Memory B cell (primary cell): ENCODE measurements around the gene EXTL1.
"Not testable (repeated sequence)": the region's sequence is repeated elsewhere in the genome, so short reads cannot be mapped to it uniquely, and the experiment has no call there.

Experiments used
- ATAC-seq: fragments of 150-1000 bp; cut with Tn5 transposase; 2 replicates; pipeline ENCODE4 v1.10.0; 2021; ENCODE audit warnings: low read depth, mild to moderate bottlenecking, moderate library complexity
- DNase-seq, 2 donors: peaks; one replicate each; pipeline ENCODE4 v3.0.0; 2022; ENCODE audit warnings: low spot score in 2 of 2
- H3K27ac Mint-ChIP-seq: one replicate; pipeline ENCODE4 v1.8.0; 2022; ENCODE audit warnings: mild to moderate bottlenecking, moderate library complexity, mixed read lengths
- H3K27me3 Mint-ChIP-seq: one replicate; pipeline ENCODE4 v1.8.0; 2022; ENCODE audit warnings: mixed read lengths
- H3K36me3 Mint-ChIP-seq: one replicate; pipeline ENCODE4 v1.8.0; 2022; ENCODE audit warnings: mild to moderate bottlenecking, mixed read lengths
- H3K4me1 Mint-ChIP-seq: one replicate; pipeline ENCODE4 v1.8.0; 2022; ENCODE audit warnings: mixed read lengths
- H3K4me3 Mint-ChIP-seq: one replicate; pipeline ENCODE4 v1.8.0; 2022; ENCODE audit warnings: mild to moderate bottlenecking, moderate library complexity, mixed read lengths
- H3K9me3 Mint-ChIP-seq: one replicate; pipeline ENCODE4 v1.8.0; 2022; ENCODE audit warnings: mixed read lengths

The EXTL1 gene

GRCh38 chr1:26021647-26022403, at the start of gene EXTL1:
Gene EXTL1 (plus strand): TSS chr1:26021775. CDS start chr1:26022647, 872 bp downstream.
- H3K9me3 Mint-ChIP-seq, result no peaks in the 10 kb centered on the region
- no peak for ATAC-seq
- H3K27me3 Mint-ChIP-seq, result peaks cover 4% of the 10 kb centered on the region
- no peak within 1 kb of the TSS for H3K4me3 Mint-ChIP-seq
- no peak for DNase-seq
- no peaks in the 10 kb centered on the region for H3K4me1 Mint-ChIP-seq
- no peaks in the 10 kb centered on the region for H3K36me3 Mint-ChIP-seq
- no peak within 1 kb of the TSS for H3K27ac Mint-ChIP-seq

GRCh38 chr1:25971811-25972180, 49.8 kb upstream of the EXTL1 start:
- Mint-ChIP-seq H3K27ac (peak overlapping the region; percentile 51), H3K4me1 (peaks cover 19% of the 10 kb centered on the region), H3K27me3 (no peaks in the 10 kb centered on the region), H3K9me3 (no peaks in the 10 kb centered on the region), H3K4me3 (peak overlapping the region; percentile 19), H3K36me3 (peaks cover 37% of the 10 kb centered on the region)
- ATAC-seq (no peak), DNase-seq (no peak)

GRCh38 chr1:25973610-25974321, 47.8 kb upstream of the EXTL1 start:
- Mint-ChIP-seq H3K27ac (no peak overlapping the region), H3K4me1 (peaks cover 13% of the 10 kb centered on the region), H3K9me3 (no peaks in the 10 kb centered on the region), H3K27me3 (no peaks in the 10 kb centered on the region), H3K4me3 (no peak overlapping the region), H3K36me3 (peaks cover 30% of the 10 kb centered on the region)
- no peak for DNase-seq
- no peak for ATAC-seq

GRCh38 chr1:25977801-25978200, 43.8 kb upstream of the EXTL1 start:
- Mint-ChIP-seq H3K9me3 (no peaks in the 10 kb centered on the region), H3K27ac (no peak overlapping the region), H3K36me3 (peaks cover 32% of the 10 kb centered on the region), H3K4me3 (no peak overlapping the region), H3K27me3 (no peaks in the 10 kb centered on the region), H3K4me1 (no peaks in the 10 kb centered on the region)
- ATAC-seq, result no peak
- no peak for DNase-seq

- H3K27ac Mint-ChIP-seq, result no peak overlapping the region
- no peaks in the 10 kb centered on the region for H3K27me3 Mint-ChIP-seq
- H3K36me3 Mint-ChIP-seq, result peaks cover 34% of the 10 kb centered on the region
- H3K4me1 Mint-ChIP-seq, result no peaks in the 10 kb centered on the region
- H3K4me3 Mint-ChIP-seq, result no peak overlapping the region
- DNase-seq (no peak), ATAC-seq (no peak)
- no peaks in the 10 kb centered on the region for H3K9me3 Mint-ChIP-seq
Observed at GRCh38 chr1:25978403-25978802, 43.2 kb upstream of the EXTL1 start.

GRCh38 chr1:25979210-25979609, 42.4 kb upstream of the EXTL1 start:
- H3K4me1 Mint-ChIP-seq, result no peaks in the 10 kb centered on the region
- H3K36me3 Mint-ChIP-seq, result peaks cover 35% of the 10 kb centered on the region
- no peaks in the 10 kb centered on the region for H3K9me3 Mint-ChIP-seq
- no peak for DNase-seq
- H3K27ac Mint-ChIP-seq, result no peak overlapping the region
- no peak overlapping the region for H3K4me3 Mint-ChIP-seq
- no peak for ATAC-seq
- H3K27me3 Mint-ChIP-seq, result no peaks in the 10 kb centered on the region

- peaks cover 33% of the 10 kb centered on the region for H3K36me3 Mint-ChIP-seq
- no peak overlapping the region for H3K4me3 Mint-ChIP-seq
- H3K27ac Mint-ChIP-seq, result no peak overlapping the region
- peaks cover 4% of the 10 kb centered on the region for H3K4me1 Mint-ChIP-seq
- no peaks in the 10 kb centered on the region for H3K9me3 Mint-ChIP-seq
- no peak for DNase-seq
- no peak for ATAC-seq
- H3K27me3 Mint-ChIP-seq, result no peaks in the 10 kb centered on the region
Observed at GRCh38 chr1:25985171-25985570, 36.4 kb upstream of the EXTL1 start.

- ATAC-seq (no peak), DNase-seq (no peak)
- H3K27me3 Mint-ChIP-seq, result no peaks in the 10 kb centered on the region
- peaks cover 4% of the 10 kb centered on the region for H3K4me1 Mint-ChIP-seq
- no peaks in the 10 kb centered on the region for H3K9me3 Mint-ChIP-seq
- peak overlapping the region; percentile 18 for H3K27ac Mint-ChIP-seq
- no peak overlapping the region for H3K4me3 Mint-ChIP-seq
- peaks cover 33% of the 10 kb centered on the region for H3K36me3 Mint-ChIP-seq
Observed at GRCh38 chr1:25985670-25986069, 35.9 kb upstream of the EXTL1 start.

- not testable (repeated sequence) for H3K4me3 Mint-ChIP-seq, H3K9me3 Mint-ChIP-seq, DNase-seq, H3K27me3 Mint-ChIP-seq, ATAC-seq, H3K4me1 Mint-ChIP-seq, H3K27ac Mint-ChIP-seq
- H3K36me3 Mint-ChIP-seq, result peaks cover 33% of the 10 kb centered on the region
Observed at GRCh38 chr1:25986773-25987172, 34.8 kb upstream of the EXTL1 start.

GRCh38 chr1:25987951-25988350, 33.6 kb upstream of the EXTL1 start:
- H3K27me3 Mint-ChIP-seq, result no peaks in the 10 kb centered on the region
- no peaks in the 10 kb centered on the region for H3K9me3 Mint-ChIP-seq
- peaks cover 22% of the 10 kb centered on the region for H3K36me3 Mint-ChIP-seq
- ATAC-seq (no peak), DNase-seq (no peak)
- no peak overlapping the region for H3K27ac Mint-ChIP-seq
- H3K4me3 Mint-ChIP-seq, result no peak overlapping the region
- peaks cover 8% of the 10 kb centered on the region for H3K4me1 Mint-ChIP-seq

- H3K9me3 Mint-ChIP-seq, result no peaks in the 10 kb centered on the region
- no peak for DNase-seq
- H3K27ac Mint-ChIP-seq, result no peak overlapping the region
- H3K4me1 Mint-ChIP-seq, result peaks cover 13% of the 10 kb centered on the region
- peaks cover 21% of the 10 kb centered on the region for H3K36me3 Mint-ChIP-seq
- H3K4me3 Mint-ChIP-seq, result no peak overlapping the region
- no peak for ATAC-seq
- H3K27me3 Mint-ChIP-seq, result no peaks in the 10 kb centered on the region
Observed at GRCh38 chr1:25989440-25990234, 31.9 kb upstream of the EXTL1 start.

- peaks cover 13% of the 10 kb centered on the region for H3K4me1 Mint-ChIP-seq
- no peak for ATAC-seq
- DNase-seq, result no peak
- H3K9me3 Mint-ChIP-seq, result no peaks in the 10 kb centered on the region
- no peak overlapping the region for H3K4me3 Mint-ChIP-seq
- no peak overlapping the region for H3K27ac Mint-ChIP-seq
- H3K36me3 Mint-ChIP-seq, result peaks cover 21% of the 10 kb centered on the region
- no peaks in the 10 kb centered on the region for H3K27me3 Mint-ChIP-seq
Observed at GRCh38 chr1:25990251-25990650, 31.3 kb upstream of the EXTL1 start.

GRCh38 chr1:25990702-25991395, 30.7 kb upstream of the EXTL1 start:
- Mint-ChIP-seq H3K27ac (no peak overlapping the region), H3K4me1 (peaks cover 13% of the 10 kb centered on the region), H3K4me3 (no peak overlapping the region), H3K36me3 (peaks cover 16% of the 10 kb centered on the region), H3K27me3 (no peaks in the 10 kb centered on the region), H3K9me3 (no peaks in the 10 kb centered on the region)
- no peak for DNase-seq
- no peak for ATAC-seq
